Hematopoietic multipotent progenitor cell (in vitro differentiated cells): ENCODE results near the gene TMA16. TPM values are rescaled to one million over a fixed set of nuclear protein-coding genes. Genes with fewer than 3 reads are reported as not detected.
A peak's percentile ranks its signal among the peaks of the same experiment; 100 is the strongest.
"Not testable (repeated sequence)": the region's sequence is repeated elsewhere in the genome, so short reads cannot be mapped to it uniquely, and the experiment has no call there.

Source experiments
- DNase-seq, 3 donors: peaks; one replicate each; pipeline ENCODE4 v3.0.0-alpha.2; 2011 to 2015; ENCODE audit warnings: low read depth in 2 of 3, low spot score in 2 of 3
- total RNA-seq: library from RNA; depleted of rRNA; stranded (reverse); fragments of >200 nt; gene quantifications from one replicate; pipeline ENCODE4 v1.2.3, GENCODE V29; 2012

TMA16 gene
- total RNA-seq, 1 donor, result 9.4 TPM

GRCh38 chr4:163505374-163505773 lies 10.9 kb downstream of the TMA16 start:
- DNase-seq, result no peak

- DNase-seq, result no peak
These were observed 20.7 kb downstream of the TMA16 start for GRCh38 chr4:163515198-163515597.

- DNase-seq, result no peak
These were observed 29.4 kb downstream of the TMA16 start for GRCh38 chr4:163523791-163524365.

GRCh38 chr4:163525982-163526381 lies 31.5 kb downstream of the TMA16 start:
- no peak for DNase-seq

- DNase-seq, result no peak
These were observed 32.7 kb downstream of the TMA16 start for GRCh38 chr4:163527172-163527571.

GRCh38 chr4:163528653-163529052 lies 34.2 kb downstream of the TMA16 start:
- no peak for DNase-seq

- DNase-seq, result no peak
These were observed 39.6 kb downstream of the TMA16 start for GRCh38 chr4:163534056-163534455.

GRCh38 chr4:163535657-163536056 lies 41.2 kb downstream of the TMA16 start:
- DNase-seq, result no peak

- no peak for DNase-seq
These were observed 41.6 kb downstream of the TMA16 start for GRCh38 chr4:163536091-163536490.

- no peak for DNase-seq
These were observed 42.6 kb downstream of the TMA16 start for GRCh38 chr4:163537114-163537513.

GRCh38 chr4:163538820-163539219 lies 44.3 kb downstream of the TMA16 start:
- DNase-seq, result not testable (repeated sequence)

- no peak for DNase-seq
These were observed 46.0 kb downstream of the TMA16 start for GRCh38 chr4:163540448-163540847.

GRCh38 chr4:163540977-163541376 lies 46.5 kb downstream of the TMA16 start:
- no peak for DNase-seq

- DNase-seq, result no peak
These were observed 47.8 kb downstream of the TMA16 start for GRCh38 chr4:163542275-163542674.

- peak in 2 of 3 donors; percentile 67 to 80 for DNase-seq
These were observed 50.0 kb downstream of the TMA16 start for GRCh38 chr4:163544407-163545038.

- DNase-seq, result peak in 1 of 3 donors; percentile 63
These were observed 54.2 kb downstream of the TMA16 start for GRCh38 chr4:163548481-163549243.

- no peak for DNase-seq
These were observed 56.4 kb downstream of the TMA16 start for GRCh38 chr4:163550869-163551267.

- DNase-seq, result no peak
These were observed 58.7 kb downstream of the TMA16 start for GRCh38 chr4:163553146-163553545.

- DNase-seq, result peak in 1 of 3 donors; percentile 61
These were observed 60.5 kb downstream of the TMA16 start for GRCh38 chr4:163554870-163555465.

- DNase-seq, result peak in 1 of 3 donors; percentile 57
These were observed 61.7 kb downstream of the TMA16 start for GRCh38 chr4:163556177-163556576.

GRCh38 chr4:163556650-163557391 lies 62.3 kb downstream of the TMA16 start:
- no peak for DNase-seq
